K562 (cell line): ENCODE data around the gene MBOAT1. TPM values are rescaled to one million over a fixed set of nuclear protein-coding genes. Genes with fewer than 3 reads are reported as not detected.

Experiments used
- DACH1 ChIP-seq: fragments of 450-650 bp; IDR thresholded peaks from 2 replicates; pipeline ENCODE4 v1.6.1; 2018; ENCODE audit not compliant: partially characterized antibody
- JUND ChIP-seq, 2 experiments: IDR thresholded peaks; 2 replicates in 1 of 2; 3 replicates in 1 of 2; pipeline ENCODE4 v1.6.1; 2011; ENCODE audit warnings: borderline replicate concordance in 2 of 2, low read depth in 2 of 2, low read length in 2 of 2, improper control_type of control experiment in 1 of 2, missing biosample characterization in 1 of 2, missing genetic modification characterization in 1 of 2, missing genetic modification reagents in 1 of 2
- MCM7 ChIP-seq, 2 experiments: fragments of 450-650 bp; IDR thresholded peaks; 2 replicates each; pipeline ENCODE4 v1.6.1; 2016 to 2018
- SRSF3 ChIP-seq: fragments of 200-400 bp; formaldehyde crosslinking; IDR thresholded peaks from 2 replicates; pipeline ENCODE4 v1.6.1; 2016; ENCODE audit warnings: mild to moderate bottlenecking, low read length, moderate library complexity; ENCODE audit not compliant: insufficient read depth
- TGIF2 ChIP-seq: sonication (generic); formaldehyde crosslinking; IDR thresholded peaks from 2 replicates; pipeline ENCODE4 v1.8.1; 2022; ENCODE audit warnings: mild to moderate bottlenecking, missing genetic modification reagents, moderate library complexity
- ZNF197 ChIP-seq: fragments of 200-800 bp; sonication (Bioruptor generic); IDR thresholded peaks from 2 replicates; pipeline ENCODE4 v1.6.1; 2016; ENCODE audit warnings: low read depth, missing genetic modification characterization, missing compliant biosample characterization
- polyA plus RNA-seq, 8 experiments: library from polyadenylated mRNA; depleted of rRNA in 4 of 8; stranded (reverse) in 5 of 8; unstranded in 3 of 8; fragments of >200 nt; fragmentation: Nextera tagmentation in 2 of 8; fragmentation: Illumina TruSeq in 1 of 8; extraction: Ambion mirVana in 2 of 8; extraction: Trizol in 1 of 8; gene quantifications; 2 replicates each; pipeline versions ENCODE4 v1.2.1 to v1.2.3, GENCODE V29; 2011 to 2014; ENCODE audit warnings: inconsistent platforms in 1 of 8, missing spikeins in 1 of 8
- total RNA-seq, 7 experiments: library from RNA; depleted of rRNA in 6 of 7; stranded (reverse); fragments of >200 nt in 6 of 7; fragmentation: Illumina TruSeq in 2 of 7; extraction: Trizol in 2 of 7; gene quantifications; 2 replicates each; pipeline versions ENCODE4 v1.2.1 to v1.2.3, GENCODE V29; 2011 to 2021; ENCODE audit warnings: low replicate concordance in 1 of 7
- TF ChIP-seq, protein P1 (sequence below): fragments of 250-450 bp; sonication (Bioruptor Pico); IDR thresholded peaks from 2 replicates; pipeline ENCODE4 v1.8.0; 2021; ENCODE audit warnings: moderate library complexity, mild to moderate bottlenecking, inconsistent platforms
- TF ChIP-seq, protein P2 (sequence below): sonication (generic); formaldehyde crosslinking; IDR thresholded peaks from 2 replicates; pipeline ENCODE4 v1.8.1; 2023; ENCODE audit warnings: mild to moderate bottlenecking, missing genetic modification reagents
- TF ChIP-seq, protein P3 (sequence below): sonication (generic); formaldehyde crosslinking; IDR thresholded peaks from 2 replicates; pipeline ENCODE4 v1.8.1; 2022; ENCODE audit warnings: missing genetic modification reagents
- TF ChIP-seq, protein P4 (sequence below): fragments of 200-600 bp; sonication (generic); IDR thresholded peaks from one replicate; pipeline ENCODE4 v1.6.1; 2012; ENCODE audit warnings: mild to moderate bottlenecking, low read depth, low read length, inconsistent platforms

Gene MBOAT1
- total and polyA plus RNA-seq, 9 of the 15 experiments (the other 6 are each of a cell fraction or from before 2014, with no cell fraction given), result 0.13 to 16.5 (median 10.3) TPM

DNA sequence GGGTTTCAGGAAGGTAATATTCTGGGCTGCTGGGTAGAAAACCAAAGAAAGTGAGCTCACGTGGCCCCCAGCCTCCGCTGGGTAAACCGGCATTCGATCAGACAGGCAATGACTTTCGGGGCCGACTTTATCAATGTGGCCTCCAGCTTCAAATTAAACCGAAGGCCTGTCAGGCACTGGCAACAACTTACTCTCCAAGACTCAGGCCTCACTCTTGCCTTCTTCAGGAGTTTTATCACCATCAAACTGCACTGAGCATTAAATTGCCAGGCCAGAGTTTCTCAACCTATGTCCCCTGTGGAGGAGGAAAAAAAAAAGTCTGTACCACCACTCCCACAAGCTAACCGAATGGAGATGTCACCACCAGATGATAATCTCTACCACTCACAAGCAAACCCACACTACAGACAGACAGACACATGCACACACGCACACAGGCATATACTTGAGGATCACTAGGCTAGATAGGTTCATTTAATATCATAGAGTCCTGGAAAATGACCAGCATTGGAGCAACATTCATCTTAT, 1.1 kb upstream of the MBOAT1 start (continued):
- TF ChIP-seq JUND (IDR thresholded peaks at IDR 0.05; ENCODE audit: borderline replicate concordance, low read depth, low read length), result no peak
- TF ChIP-seq JUND (tag; IDR thresholded peaks at IDR 0.05; ENCODE audit: borderline replicate concordance, low read depth, low read length), result peak; percentile 69; the same call in 1 of the 3 replicates
- TF ChIP-seq, protein P1, sequence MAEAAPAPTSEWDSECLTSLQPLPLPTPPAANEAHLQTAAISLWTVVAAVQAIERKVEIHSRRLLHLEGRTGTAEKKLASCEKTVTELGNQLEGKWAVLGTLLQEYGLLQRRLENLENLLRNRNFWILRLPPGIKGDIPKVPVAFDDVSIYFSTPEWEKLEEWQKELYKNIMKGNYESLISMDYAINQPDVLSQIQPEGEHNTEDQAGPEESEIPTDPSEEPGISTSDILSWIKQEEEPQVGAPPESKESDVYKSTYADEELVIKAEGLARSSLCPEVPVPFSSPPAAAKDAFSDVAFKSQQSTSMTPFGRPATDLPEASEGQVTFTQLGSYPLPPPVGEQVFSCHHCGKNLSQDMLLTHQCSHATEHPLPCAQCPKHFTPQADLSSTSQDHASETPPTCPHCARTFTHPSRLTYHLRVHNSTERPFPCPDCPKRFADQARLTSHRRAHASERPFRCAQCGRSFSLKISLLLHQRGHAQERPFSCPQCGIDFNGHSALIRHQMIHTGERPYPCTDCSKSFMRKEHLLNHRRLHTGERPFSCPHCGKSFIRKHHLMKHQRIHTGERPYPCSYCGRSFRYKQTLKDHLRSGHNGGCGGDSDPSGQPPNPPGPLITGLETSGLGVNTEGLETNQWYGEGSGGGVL (CRISPR knock-in tag), result no peak
- 0 out of 2 replicates have a peak, but pooled peaks have one; percentile 59 for TF ChIP-seq ZNF197
- no peak for TF ChIP-seq MCM7 (IDR thresholded peaks at IDR 0.05)
- TF ChIP-seq, protein P2, sequence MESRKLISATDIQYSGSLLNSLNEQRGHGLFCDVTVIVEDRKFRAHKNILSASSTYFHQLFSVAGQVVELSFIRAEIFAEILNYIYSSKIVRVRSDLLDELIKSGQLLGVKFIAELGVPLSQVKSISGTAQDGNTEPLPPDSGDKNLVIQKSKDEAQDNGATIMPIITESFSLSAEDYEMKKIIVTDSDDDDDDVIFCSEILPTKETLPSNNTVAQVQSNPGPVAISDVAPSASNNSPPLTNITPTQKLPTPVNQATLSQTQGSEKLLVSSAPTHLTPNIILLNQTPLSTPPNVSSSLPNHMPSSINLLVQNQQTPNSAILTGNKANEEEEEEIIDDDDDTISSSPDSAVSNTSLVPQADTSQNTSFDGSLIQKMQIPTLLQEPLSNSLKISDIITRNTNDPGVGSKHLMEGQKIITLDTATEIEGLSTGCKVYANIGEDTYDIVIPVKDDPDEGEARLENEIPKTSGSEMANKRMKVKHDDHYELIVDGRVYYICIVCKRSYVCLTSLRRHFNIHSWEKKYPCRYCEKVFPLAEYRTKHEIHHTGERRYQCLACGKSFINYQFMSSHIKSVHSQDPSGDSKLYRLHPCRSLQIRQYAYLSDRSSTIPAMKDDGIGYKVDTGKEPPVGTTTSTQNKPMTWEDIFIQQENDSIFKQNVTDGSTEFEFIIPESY (CRISPR knock-in tag), result no peak
- TF ChIP-seq, protein P3, sequence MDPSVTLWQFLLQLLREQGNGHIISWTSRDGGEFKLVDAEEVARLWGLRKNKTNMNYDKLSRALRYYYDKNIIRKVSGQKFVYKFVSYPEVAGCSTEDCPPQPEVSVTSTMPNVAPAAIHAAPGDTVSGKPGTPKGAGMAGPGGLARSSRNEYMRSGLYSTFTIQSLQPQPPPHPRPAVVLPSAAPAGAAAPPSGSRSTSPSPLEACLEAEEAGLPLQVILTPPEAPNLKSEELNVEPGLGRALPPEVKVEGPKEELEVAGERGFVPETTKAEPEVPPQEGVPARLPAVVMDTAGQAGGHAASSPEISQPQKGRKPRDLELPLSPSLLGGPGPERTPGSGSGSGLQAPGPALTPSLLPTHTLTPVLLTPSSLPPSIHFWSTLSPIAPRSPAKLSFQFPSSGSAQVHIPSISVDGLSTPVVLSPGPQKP, result no peak
- no peak for TF ChIP-seq SRSF3
- TF ChIP-seq DACH1, result no peak
- TF ChIP-seq TGIF2 (CRISPR knock-in tag), result no peak
- TF ChIP-seq, protein P4, sequence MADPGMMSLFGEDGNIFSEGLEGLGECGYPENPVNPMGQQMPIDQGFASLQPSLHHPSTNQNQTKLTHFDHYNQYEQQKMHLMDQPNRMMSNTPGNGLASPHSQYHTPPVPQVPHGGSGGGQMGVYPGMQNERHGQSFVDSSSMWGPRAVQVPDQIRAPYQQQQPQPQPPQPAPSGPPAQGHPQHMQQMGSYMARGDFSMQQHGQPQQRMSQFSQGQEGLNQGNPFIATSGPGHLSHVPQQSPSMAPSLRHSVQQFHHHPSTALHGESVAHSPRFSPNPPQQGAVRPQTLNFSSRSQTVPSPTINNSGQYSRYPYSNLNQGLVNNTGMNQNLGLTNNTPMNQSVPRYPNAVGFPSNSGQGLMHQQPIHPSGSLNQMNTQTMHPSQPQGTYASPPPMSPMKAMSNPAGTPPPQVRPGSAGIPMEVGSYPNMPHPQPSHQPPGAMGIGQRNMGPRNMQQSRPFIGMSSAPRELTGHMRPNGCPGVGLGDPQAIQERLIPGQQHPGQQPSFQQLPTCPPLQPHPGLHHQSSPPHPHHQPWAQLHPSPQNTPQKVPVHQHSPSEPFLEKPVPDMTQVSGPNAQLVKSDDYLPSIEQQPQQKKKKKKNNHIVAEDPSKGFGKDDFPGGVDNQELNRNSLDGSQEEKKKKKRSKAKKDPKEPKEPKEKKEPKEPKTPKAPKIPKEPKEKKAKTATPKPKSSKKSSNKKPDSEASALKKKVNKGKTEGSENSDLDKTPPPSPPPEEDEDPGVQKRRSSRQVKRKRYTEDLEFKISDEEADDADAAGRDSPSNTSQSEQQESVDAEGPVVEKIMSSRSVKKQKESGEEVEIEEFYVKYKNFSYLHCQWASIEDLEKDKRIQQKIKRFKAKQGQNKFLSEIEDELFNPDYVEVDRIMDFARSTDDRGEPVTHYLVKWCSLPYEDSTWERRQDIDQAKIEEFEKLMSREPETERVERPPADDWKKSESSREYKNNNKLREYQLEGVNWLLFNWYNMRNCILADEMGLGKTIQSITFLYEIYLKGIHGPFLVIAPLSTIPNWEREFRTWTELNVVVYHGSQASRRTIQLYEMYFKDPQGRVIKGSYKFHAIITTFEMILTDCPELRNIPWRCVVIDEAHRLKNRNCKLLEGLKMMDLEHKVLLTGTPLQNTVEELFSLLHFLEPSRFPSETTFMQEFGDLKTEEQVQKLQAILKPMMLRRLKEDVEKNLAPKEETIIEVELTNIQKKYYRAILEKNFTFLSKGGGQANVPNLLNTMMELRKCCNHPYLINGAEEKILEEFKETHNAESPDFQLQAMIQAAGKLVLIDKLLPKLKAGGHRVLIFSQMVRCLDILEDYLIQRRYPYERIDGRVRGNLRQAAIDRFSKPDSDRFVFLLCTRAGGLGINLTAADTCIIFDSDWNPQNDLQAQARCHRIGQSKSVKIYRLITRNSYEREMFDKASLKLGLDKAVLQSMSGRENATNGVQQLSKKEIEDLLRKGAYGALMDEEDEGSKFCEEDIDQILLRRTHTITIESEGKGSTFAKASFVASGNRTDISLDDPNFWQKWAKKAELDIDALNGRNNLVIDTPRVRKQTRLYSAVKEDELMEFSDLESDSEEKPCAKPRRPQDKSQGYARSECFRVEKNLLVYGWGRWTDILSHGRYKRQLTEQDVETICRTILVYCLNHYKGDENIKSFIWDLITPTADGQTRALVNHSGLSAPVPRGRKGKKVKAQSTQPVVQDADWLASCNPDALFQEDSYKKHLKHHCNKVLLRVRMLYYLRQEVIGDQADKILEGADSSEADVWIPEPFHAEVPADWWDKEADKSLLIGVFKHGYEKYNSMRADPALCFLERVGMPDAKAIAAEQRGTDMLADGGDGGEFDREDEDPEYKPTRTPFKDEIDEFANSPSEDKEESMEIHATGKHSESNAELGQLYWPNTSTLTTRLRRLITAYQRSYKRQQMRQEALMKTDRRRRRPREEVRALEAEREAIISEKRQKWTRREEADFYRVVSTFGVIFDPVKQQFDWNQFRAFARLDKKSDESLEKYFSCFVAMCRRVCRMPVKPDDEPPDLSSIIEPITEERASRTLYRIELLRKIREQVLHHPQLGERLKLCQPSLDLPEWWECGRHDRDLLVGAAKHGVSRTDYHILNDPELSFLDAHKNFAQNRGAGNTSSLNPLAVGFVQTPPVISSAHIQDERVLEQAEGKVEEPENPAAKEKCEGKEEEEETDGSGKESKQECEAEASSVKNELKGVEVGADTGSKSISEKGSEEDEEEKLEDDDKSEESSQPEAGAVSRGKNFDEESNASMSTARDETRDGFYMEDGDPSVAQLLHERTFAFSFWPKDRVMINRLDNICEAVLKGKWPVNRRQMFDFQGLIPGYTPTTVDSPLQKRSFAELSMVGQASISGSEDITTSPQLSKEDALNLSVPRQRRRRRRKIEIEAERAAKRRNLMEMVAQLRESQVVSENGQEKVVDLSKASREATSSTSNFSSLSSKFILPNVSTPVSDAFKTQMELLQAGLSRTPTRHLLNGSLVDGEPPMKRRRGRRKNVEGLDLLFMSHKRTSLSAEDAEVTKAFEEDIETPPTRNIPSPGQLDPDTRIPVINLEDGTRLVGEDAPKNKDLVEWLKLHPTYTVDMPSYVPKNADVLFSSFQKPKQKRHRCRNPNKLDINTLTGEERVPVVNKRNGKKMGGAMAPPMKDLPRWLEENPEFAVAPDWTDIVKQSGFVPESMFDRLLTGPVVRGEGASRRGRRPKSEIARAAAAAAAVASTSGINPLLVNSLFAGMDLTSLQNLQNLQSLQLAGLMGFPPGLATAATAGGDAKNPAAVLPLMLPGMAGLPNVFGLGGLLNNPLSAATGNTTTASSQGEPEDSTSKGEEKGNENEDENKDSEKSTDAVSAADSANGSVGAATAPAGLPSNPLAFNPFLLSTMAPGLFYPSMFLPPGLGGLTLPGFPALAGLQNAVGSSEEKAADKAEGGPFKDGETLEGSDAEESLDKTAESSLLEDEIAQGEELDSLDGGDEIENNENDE, result no peak
